A549 (cell line): Measurements from ENCODE around the gene ATAD3A.

ENCODE experiments used
- CEBPB ChIP-seq, 2 experiments: fragments of >200 bp in 1 of 2; sonication (Bioruptor Twin) in 1 of 2; formaldehyde crosslinking in 1 of 2; IDR thresholded peaks; 2 replicates each; pipeline ENCODE4 v1.6.1; 2012 to 2016
- CHD4 ChIP-seq: fragments of 200-600 bp; sonication (generic); IDR thresholded peaks from 2 replicates; pipeline ENCODE4 v1.6.1; 2016; ENCODE audit warnings: antibody characterized with exemption, mild to moderate bottlenecking, borderline replicate concordance
- CTCF ChIP-seq: fragments of >200 bp; sonication (Bioruptor Twin); formaldehyde crosslinking; IDR thresholded peaks from 3 replicates; pipeline ENCODE4 v1.5.1; 2016
- EP300 ChIP-seq, 2 experiments: fragments of >200 bp; sonication (Bioruptor Twin); formaldehyde crosslinking; IDR thresholded peaks; 2 replicates in 1 of 2; 3 replicates in 1 of 2; pipeline ENCODE4 v1.6.1; 2016 to 2017
- POLR2A ChIP-seq: IDR thresholded peaks from 2 replicates; pipeline ENCODE4 v1.6.1; 2012; ENCODE audit warnings: mild to moderate bottlenecking, low read length
- USF2 ChIP-seq: fragments of 450-650 bp; IDR thresholded peaks from 2 replicates; pipeline ENCODE4 v1.6.1; 2014; ENCODE audit warnings: antibody characterized with exemption

DNA sequence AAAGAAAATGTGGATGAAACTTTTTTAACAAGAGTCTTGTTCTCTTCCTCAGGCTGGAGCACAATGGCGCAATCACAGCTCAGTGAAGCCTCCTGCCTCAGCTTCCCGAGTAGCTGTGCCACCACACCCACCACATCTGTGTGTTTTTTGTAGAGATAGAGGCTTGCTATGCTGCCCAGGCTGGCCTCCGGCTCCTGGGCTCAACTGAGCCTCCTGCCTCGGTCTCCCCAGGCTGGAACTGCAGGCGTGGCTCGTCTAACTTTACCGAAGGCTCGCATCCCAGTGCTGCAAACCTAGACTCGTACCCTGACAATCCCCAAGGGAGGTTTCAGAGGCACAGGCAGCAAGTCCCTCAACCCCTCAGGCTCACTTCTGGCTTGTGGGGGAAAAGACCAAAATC lies 48.2 kb downstream of the ATAD3A start:
- TF ChIP-seq CEBPB (IDR thresholded peaks at IDR 0.05), result no peak
- TF ChIP-seq POLR2A, result no peak
- no peak for TF ChIP-seq USF2
- TF ChIP-seq EP300 (IDR thresholded peaks at IDR 0.05), result no peak
- no peak for TF ChIP-seq CHD4
- no peak for TF ChIP-seq CTCF
